HepG2 (cell line): Measurements from ENCODE around the gene GLG1.

Experiments
- EHMT2 ChIP-seq: fragments of 200-600 bp; sonication (generic); IDR thresholded peaks from 2 replicates; pipeline ENCODE4 v1.7.0; 2017; ENCODE audit warnings: antibody characterized with exemption, low read depth, low read length, borderline replicate concordance
- GABPA ChIP-seq, 2 experiments: IDR thresholded peaks; 2 replicates each; pipeline ENCODE4 v1.6.1; 2011 to 2016; ENCODE audit warnings: low read depth in 2 of 2, low read length in 1 of 2, missing biosample characterization in 1 of 2, missing genetic modification characterization in 1 of 2
- IKZF4 ChIP-seq: sonication (generic); formaldehyde crosslinking; IDR thresholded peaks from 2 replicates; pipeline ENCODE4 v1.5.1; 2020; ENCODE audit warnings: borderline replicate concordance, mild to moderate bottlenecking, low read depth, missing genetic modification reagents; ENCODE audit errors: not compliant biosample characterization
- PAWR ChIP-seq: sonication (generic); formaldehyde crosslinking; IDR thresholded peaks from 2 replicates; pipeline ENCODE4 v1.4.0; 2020; ENCODE audit warnings: missing genetic modification reagents, mild to moderate bottlenecking, borderline replicate concordance
- RXRA ChIP-seq: sonication (generic); formaldehyde crosslinking; IDR thresholded peaks from 2 replicates; pipeline ENCODE4 v1.5.1; 2020; ENCODE audit warnings: missing genetic modification reagents
- TGIF2 ChIP-seq: IDR thresholded peaks from 2 replicates; pipeline ENCODE4 v1.6.1; 2016; ENCODE audit warnings: control low read depth, missing compliant biosample characterization
- ZBTB20 ChIP-seq: sonication (generic); formaldehyde crosslinking; IDR thresholded peaks from 2 replicates; pipeline ENCODE4 v1.8.1; 2023; ENCODE audit warnings: missing genetic modification reagents, low read depth, mild to moderate bottlenecking, borderline replicate concordance
- ZNF274 ChIP-seq: sonication (generic); formaldehyde crosslinking; IDR thresholded peaks from 2 replicates; pipeline ENCODE4 v1.5.1; 2020; ENCODE audit warnings: mild to moderate bottlenecking, missing genetic modification reagents
- TF ChIP-seq, protein P1 (sequence below): sonication (generic); formaldehyde crosslinking; IDR thresholded peaks from 2 replicates; pipeline ENCODE4 v1.4.0; 2020; ENCODE audit warnings: missing genetic modification reagents
- TF ChIP-seq, protein P2 (sequence below): sonication (generic); formaldehyde crosslinking; IDR thresholded peaks from 2 replicates; pipeline ENCODE4 v1.5.0; 2020; ENCODE audit warnings: mild to moderate bottlenecking, missing genetic modification reagents, moderate library complexity

DNA sequence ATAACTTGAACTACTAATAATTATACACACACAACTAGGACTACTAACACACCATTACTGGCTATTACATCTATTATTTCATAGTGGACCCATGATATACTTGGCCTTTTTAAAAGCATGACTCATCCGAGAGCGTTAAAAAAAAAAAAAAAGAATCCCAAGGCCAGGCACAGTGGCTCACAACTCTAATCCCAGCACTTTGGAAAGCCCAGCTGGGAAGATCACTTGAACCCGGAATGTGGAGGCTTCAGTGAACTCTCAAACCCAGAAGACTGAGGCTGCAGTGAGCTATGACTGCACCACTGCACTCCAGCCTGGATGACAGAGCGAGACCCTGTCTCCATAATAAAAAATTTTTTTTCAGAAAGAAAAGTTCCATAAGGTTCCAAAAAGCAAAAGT, 3.1 kb downstream of the GLG1 start:
- no peak for TF ChIP-seq GABPA (IDR thresholded peaks at IDR 0.05; ENCODE audit: low read depth, low read length)
- TF ChIP-seq GABPA (CRISPR knock-in tag; IDR thresholded peaks at IDR 0.05; ENCODE audit: low read depth), result no peak
- TF ChIP-seq, protein P1, sequence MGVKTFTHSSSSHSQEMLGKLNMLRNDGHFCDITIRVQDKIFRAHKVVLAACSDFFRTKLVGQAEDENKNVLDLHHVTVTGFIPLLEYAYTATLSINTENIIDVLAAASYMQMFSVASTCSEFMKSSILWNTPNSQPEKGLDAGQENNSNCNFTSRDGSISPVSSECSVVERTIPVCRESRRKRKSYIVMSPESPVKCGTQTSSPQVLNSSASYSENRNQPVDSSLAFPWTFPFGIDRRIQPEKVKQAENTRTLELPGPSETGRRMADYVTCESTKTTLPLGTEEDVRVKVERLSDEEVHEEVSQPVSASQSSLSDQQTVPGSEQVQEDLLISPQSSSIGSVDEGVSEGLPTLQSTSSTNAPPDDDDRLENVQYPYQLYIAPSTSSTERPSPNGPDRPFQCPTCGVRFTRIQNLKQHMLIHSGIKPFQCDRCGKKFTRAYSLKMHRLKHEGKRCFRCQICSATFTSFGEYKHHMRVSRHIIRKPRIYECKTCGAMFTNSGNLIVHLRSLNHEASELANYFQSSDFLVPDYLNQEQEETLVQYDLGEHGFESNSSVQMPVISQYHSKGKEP (CRISPR knock-in tag), result no peak
- no peak for TF ChIP-seq IKZF4 (CRISPR knock-in tag)
- TF ChIP-seq, protein P2, sequence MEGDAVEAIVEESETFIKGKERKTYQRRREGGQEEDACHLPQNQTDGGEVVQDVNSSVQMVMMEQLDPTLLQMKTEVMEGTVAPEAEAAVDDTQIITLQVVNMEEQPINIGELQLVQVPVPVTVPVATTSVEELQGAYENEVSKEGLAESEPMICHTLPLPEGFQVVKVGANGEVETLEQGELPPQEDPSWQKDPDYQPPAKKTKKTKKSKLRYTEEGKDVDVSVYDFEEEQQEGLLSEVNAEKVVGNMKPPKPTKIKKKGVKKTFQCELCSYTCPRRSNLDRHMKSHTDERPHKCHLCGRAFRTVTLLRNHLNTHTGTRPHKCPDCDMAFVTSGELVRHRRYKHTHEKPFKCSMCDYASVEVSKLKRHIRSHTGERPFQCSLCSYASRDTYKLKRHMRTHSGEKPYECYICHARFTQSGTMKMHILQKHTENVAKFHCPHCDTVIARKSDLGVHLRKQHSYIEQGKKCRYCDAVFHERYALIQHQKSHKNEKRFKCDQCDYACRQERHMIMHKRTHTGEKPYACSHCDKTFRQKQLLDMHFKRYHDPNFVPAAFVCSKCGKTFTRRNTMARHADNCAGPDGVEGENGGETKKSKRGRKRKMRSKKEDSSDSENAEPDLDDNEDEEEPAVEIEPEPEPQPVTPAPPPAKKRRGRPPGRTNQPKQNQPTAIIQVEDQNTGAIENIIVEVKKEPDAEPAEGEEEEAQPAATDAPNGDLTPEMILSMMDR (CRISPR knock-in tag), result no peak
- no peak for TF ChIP-seq PAWR
- TF ChIP-seq TGIF2 (CRISPR knock-in tag), result no peak
- TF ChIP-seq ZNF274, result no peak
- no peak for TF ChIP-seq RXRA (CRISPR knock-in tag)
- TF ChIP-seq ZBTB20 (CRISPR knock-in tag), result no peak
- no peak for TF ChIP-seq EHMT2
